Stimulated activated memory B cell treated with anti-CD40 and anti-IgM and Interleukin-4, amounts not matched to agents 10 μg/mL and 1 μg/mL and 100 μg/mL, for 72 hours (primary cell): ENCODE measurements around the gene RB1.
"Not testable (repeated sequence)": the region's sequence is repeated elsewhere in the genome, so short reads cannot be mapped to it uniquely, and the experiment has no call there.

ENCODE experiments used
- ATAC-seq: fragments of 150-1000 bp; cut with Tn5 transposase; 2 replicates; pipeline ENCODE4 v1.10.0; 2021
- H3K27ac Mint-ChIP-seq: one replicate; pipeline ENCODE4 v1.8.0; 2022; ENCODE audit warnings: mild to moderate bottlenecking, mixed read lengths
- H3K27me3 Mint-ChIP-seq: one replicate; pipeline ENCODE4 v1.8.0; 2022; ENCODE audit warnings: mixed read lengths
- H3K36me3 Mint-ChIP-seq: one replicate; pipeline ENCODE4 v1.8.0; 2022; ENCODE audit warnings: mixed read lengths
- H3K4me1 Mint-ChIP-seq: one replicate; pipeline ENCODE4 v1.8.0; 2022; ENCODE audit warnings: mixed read lengths
- H3K4me3 Mint-ChIP-seq: one replicate; pipeline ENCODE4 v1.8.0; 2022; ENCODE audit warnings: mild to moderate bottlenecking, moderate library complexity, mixed read lengths
- H3K9me3 Mint-ChIP-seq: one replicate; pipeline ENCODE4 v1.8.0; 2022; ENCODE audit warnings: mixed read lengths

Gene RB1

GRCh38 chr13:48317511-48318376 is 14.2 kb downstream of the RB1 start:
- peaks cover 8% of the 10 kb centered on the region for H3K27me3 Mint-ChIP-seq
- no peak for ATAC-seq
- peaks cover 87% of the 10 kb centered on the region for H3K36me3 Mint-ChIP-seq
- H3K4me3 Mint-ChIP-seq, result peak overlapping the region; percentile 65
- H3K27ac Mint-ChIP-seq, result peak overlapping the region; percentile 49
- H3K9me3 Mint-ChIP-seq, result peaks cover 10% of the 10 kb centered on the region
- peaks cover 53% of the 10 kb centered on the region for H3K4me1 Mint-ChIP-seq

GRCh38 chr13:48318377-48318811 is 14.8 kb downstream of the RB1 start:
- peak overlapping the region; percentile 65 for H3K4me3 Mint-ChIP-seq
- ATAC-seq, result peak; percentile 56
- peaks cover 53% of the 10 kb centered on the region for H3K4me1 Mint-ChIP-seq
- H3K27ac Mint-ChIP-seq, result peak overlapping the region; percentile 49
- H3K27me3 Mint-ChIP-seq, result peaks cover 8% of the 10 kb centered on the region
- peaks cover 87% of the 10 kb centered on the region for H3K36me3 Mint-ChIP-seq
- H3K9me3 Mint-ChIP-seq, result peaks cover 10% of the 10 kb centered on the region

- Mint-ChIP-seq H3K27ac (peak overlapping the region; percentile 49), H3K9me3 (peaks cover 10% of the 10 kb centered on the region), H3K4me1 (peaks cover 55% of the 10 kb centered on the region), H3K36me3 (peaks cover 88% of the 10 kb centered on the region), H3K27me3 (peaks cover 8% of the 10 kb centered on the region), H3K4me3 (peak overlapping the region; percentile 65)
- no peak for ATAC-seq
These were observed 15.4 kb downstream of the RB1 start for GRCh38 chr13:48318821-48319511.

- Mint-ChIP-seq H3K36me3 (peaks cover 95% of the 10 kb centered on the region), H3K27ac (peak overlapping the region; percentile 49), H3K9me3 (peaks cover 10% of the 10 kb centered on the region), H3K27me3 (peaks cover 8% of the 10 kb centered on the region), H3K4me1 (peaks cover 61% of the 10 kb centered on the region), H3K4me3 (peak overlapping the region; percentile 65)
- ATAC-seq, result no peak
These were observed 16.2 kb downstream of the RB1 start for GRCh38 chr13:48319531-48320398.

GRCh38 chr13:48320399-48320790 is 16.8 kb downstream of the RB1 start:
- H3K9me3 Mint-ChIP-seq, result peaks cover 10% of the 10 kb centered on the region
- H3K27ac Mint-ChIP-seq, result no peak overlapping the region
- H3K27me3 Mint-ChIP-seq, result peaks cover 8% of the 10 kb centered on the region

GRCh38 chr13:48320891-48321510 is 17.4 kb downstream of the RB1 start:
- Mint-ChIP-seq H3K4me3 (peak overlapping the region; percentile 65), H3K27ac (no peak overlapping the region), H3K9me3 (peaks cover 10% of the 10 kb centered on the region), H3K36me3 (peaks cover 90% of the 10 kb centered on the region), H3K4me1 (peaks cover 57% of the 10 kb centered on the region), H3K27me3 (peaks cover 8% of the 10 kb centered on the region)
- no peak for ATAC-seq

More at GRCh38 chr13:48320399-48320790, 16.8 kb downstream of the RB1 start:
- Mint-ChIP-seq H3K4me3 (peak overlapping the region; percentile 65), H3K4me1 (peaks cover 61% of the 10 kb centered on the region), H3K36me3 (peaks cover 95% of the 10 kb centered on the region)
- no peak for ATAC-seq

GRCh38 chr13:48322294-48322693 is 18.7 kb downstream of the RB1 start:
- peaks cover 57% of the 10 kb centered on the region for H3K4me1 Mint-ChIP-seq
- H3K27me3 Mint-ChIP-seq, result peaks cover 8% of the 10 kb centered on the region

GRCh38 chr13:48333976-48334375 is 30.4 kb downstream of the RB1 start:
- Mint-ChIP-seq H3K4me1 (peaks cover 36% of the 10 kb centered on the region), H3K27ac (no peak overlapping the region), H3K36me3 (peaks cover 40% of the 10 kb centered on the region), H3K9me3 (peaks cover 6% of the 10 kb centered on the region), H3K27me3 (no peaks in the 10 kb centered on the region), H3K4me3 (no peak overlapping the region)
- ATAC-seq, result no peak

More at GRCh38 chr13:48322294-48322693, 18.7 kb downstream of the RB1 start:
- Mint-ChIP-seq H3K27ac (no peak overlapping the region), H3K9me3 (peaks cover 8% of the 10 kb centered on the region), H3K4me3 (no peak overlapping the region), H3K36me3 (peaks cover 79% of the 10 kb centered on the region)
- ATAC-seq, result no peak

GRCh38 chr13:48334534-48335127 is 31.1 kb downstream of the RB1 start:
- H3K4me3 Mint-ChIP-seq, result no peak overlapping the region
- H3K27ac Mint-ChIP-seq, result no peak overlapping the region

GRCh38 chr13:48339198-48339597 is 35.6 kb downstream of the RB1 start:
- ATAC-seq, H3K9me3 Mint-ChIP-seq, H3K27me3 Mint-ChIP-seq, H3K27ac Mint-ChIP-seq, H3K4me1 Mint-ChIP-seq, H3K4me3 Mint-ChIP-seq: not testable (repeated sequence)
- peaks cover 43% of the 10 kb centered on the region for H3K36me3 Mint-ChIP-seq

More at GRCh38 chr13:48334534-48335127, 31.1 kb downstream of the RB1 start:
- Mint-ChIP-seq H3K9me3 (peaks cover 6% of the 10 kb centered on the region), H3K4me1 (peaks cover 36% of the 10 kb centered on the region), H3K36me3 (peaks cover 43% of the 10 kb centered on the region), H3K27me3 (no peaks in the 10 kb centered on the region)
- ATAC-seq, result no peak

- Mint-ChIP-seq H3K27me3 (no peaks in the 10 kb centered on the region), H3K9me3 (peaks cover under 1% of the 10 kb centered on the region), H3K4me1 (no peaks in the 10 kb centered on the region), H3K27ac (no peak overlapping the region), H3K4me3 (no peak overlapping the region), H3K36me3 (peaks cover 47% of the 10 kb centered on the region)
- ATAC-seq, result no peak
These were observed 40.7 kb downstream of the RB1 start for GRCh38 chr13:48344264-48344663.

- Mint-ChIP-seq H3K27me3 (no peaks in the 10 kb centered on the region), H3K27ac (no peak overlapping the region), H3K4me3 (no peak overlapping the region), H3K9me3 (peaks cover 5% of the 10 kb centered on the region), H3K4me1 (no peaks in the 10 kb centered on the region), H3K36me3 (peaks cover 65% of the 10 kb centered on the region)
- ATAC-seq, result no peak
These were observed 43.0 kb downstream of the RB1 start for GRCh38 chr13:48346583-48346982.

- no peak overlapping the region for H3K27ac Mint-ChIP-seq
- H3K27me3 Mint-ChIP-seq, result no peaks in the 10 kb centered on the region
- peaks cover 17% of the 10 kb centered on the region for H3K9me3 Mint-ChIP-seq
- ATAC-seq, result no peak
- H3K4me1 Mint-ChIP-seq, result no peaks in the 10 kb centered on the region
- peaks cover 83% of the 10 kb centered on the region for H3K36me3 Mint-ChIP-seq
- H3K4me3 Mint-ChIP-seq, result no peak overlapping the region
These were observed 46.0 kb downstream of the RB1 start for GRCh38 chr13:48349525-48349924.

- no peak overlapping the region for H3K4me3 Mint-ChIP-seq
- no peak overlapping the region for H3K27ac Mint-ChIP-seq
- no peak for ATAC-seq
- H3K36me3 Mint-ChIP-seq, result peaks cover 90% of the 10 kb centered on the region
- no peaks in the 10 kb centered on the region for H3K27me3 Mint-ChIP-seq
- H3K4me1 Mint-ChIP-seq, result no peaks in the 10 kb centered on the region
- H3K9me3 Mint-ChIP-seq, result peaks cover 18% of the 10 kb centered on the region
These were observed 50.0 kb downstream of the RB1 start for GRCh38 chr13:48353590-48353989.
